A549 (cell line): ENCODE data around the gene PTGR1. TPM values are rescaled to one million over a fixed set of nuclear protein-coding genes. Genes with fewer than 3 reads are reported as not detected.

Experiments used
- ATAC-seq, 2 experiments: fragments of 200-7000 bp in 1 of 2; fragments of >200 bp in 1 of 2; cut with Nextera tagmentation in 1 of 2; cut with Tn5 transposase in 1 of 2; 3 replicates each; pipeline versions ENCODE4 v1.8.0 to v1.9.1; 2018 to 2020; ENCODE audit warnings: mild to moderate bottlenecking in 1 of 2, moderate library complexity in 1 of 2
- CTCF ChIA-PET: fragments of 300-600 bp; sonication (Branson Sonifier 250); formaldehyde crosslinking; extraction: SDS; loops from one replicate; lab custom pipeline; 2021; ENCODE audit warnings: antibody characterized with exemption, inconsistent platforms; lab: Yijun Ruan, JAX
- POLR2A ChIA-PET: fragments of 350-600 bp; formaldehyde crosslinking; extraction: SDS; loops from one replicate; lab custom pipeline; 2021; ENCODE audit warnings: antibody characterized with exemption, inconsistent platforms; lab: Yijun Ruan, JAX
- DNase-seq, 2 experiments: peaks; one replicate each; pipeline versions ENCODE4 v3.0.0 to v3.0.0-alpha.2; 2011 to 2016; ENCODE audit warnings: low read depth in 1 of 2, low spot score in 1 of 2
- FAIRE-seq: peaks from 2 replicates; lab custom pipeline; 2011; peaks lifted over from hg19 to GRCh38; lab: Jason Lieb, UNC
- H3K27ac ChIP-seq, 2 experiments: fragments of >200 bp; sonication (Bioruptor Twin); formaldehyde crosslinking; 3 replicates each; pipeline ENCODE4 v1.5.1; 2016 to 2017
- H3K4me1 ChIP-seq: fragments of >200 bp; sonication (Bioruptor Twin); formaldehyde crosslinking; 3 replicates; pipeline ENCODE4 v1.6.1; 2016
- H3K4me2 ChIP-seq: fragments of >200 bp; sonication (Bioruptor Twin); formaldehyde crosslinking; 3 replicates; pipeline ENCODE4 v1.6.1; 2016
- H3K4me3 ChIP-seq: fragments of >200 bp; sonication (Bioruptor Twin); formaldehyde crosslinking; 3 replicates; pipeline ENCODE4 v1.5.1; 2016
- H3K9me3 ChIP-seq: fragments of >200 bp; sonication (Bioruptor Twin); formaldehyde crosslinking; 3 replicates; pipeline ENCODE4 v1.6.1; 2016
- CHD2 ChIP-seq: fragments of 150-350 bp; IDR thresholded peaks from 2 replicates; pipeline ENCODE4 v1.6.1; 2014; ENCODE audit warnings: low read length; ENCODE audit not compliant: partially characterized antibody
- EP300 ChIP-seq, 2 experiments: fragments of >200 bp; sonication (Bioruptor Twin); formaldehyde crosslinking; IDR thresholded peaks; 2 replicates in 1 of 2; 3 replicates in 1 of 2; pipeline ENCODE4 v1.6.1; 2016 to 2017
- ESRRA ChIP-seq: fragments of 150-350 bp; IDR thresholded peaks from 2 replicates; pipeline ENCODE4 v1.6.1; 2014; ENCODE audit warnings: mild to moderate bottlenecking, low read length, borderline replicate concordance
- FOSB ChIP-seq: fragments of 250-450 bp; sonication (Bioruptor Pico); IDR thresholded peaks from 2 replicates; pipeline ENCODE4 v1.5.0; 2020; ENCODE audit warnings: mild to moderate bottlenecking, moderate library complexity
- FOSL2 ChIP-seq, 2 experiments: fragments of 450-650 bp in 1 of 2; fragments of >200 bp in 1 of 2; sonication (Bioruptor Twin) in 1 of 2; formaldehyde crosslinking; IDR thresholded peaks; 2 replicates each; pipeline versions ENCODE4 v1.5.0 to v1.6.1; 2016 to 2020; ENCODE audit warnings: mild to moderate bottlenecking in 1 of 2, moderate library complexity in 1 of 2
- HEYL ChIP-seq: fragments of 250-450 bp; sonication (Bioruptor Pico); IDR thresholded peaks from 2 replicates; pipeline ENCODE4 v1.8.0; 2021; ENCODE audit warnings: mild to moderate bottlenecking, moderate library complexity
- HMGXB4 ChIP-seq: fragments of 250-450 bp; sonication (Bioruptor Pico); IDR thresholded peaks from 2 replicates; pipeline ENCODE4 v1.5.0; 2021; ENCODE audit warnings: mild to moderate bottlenecking, moderate library complexity, borderline replicate concordance
- HOXA7 ChIP-seq: fragments of 250-450 bp; sonication (Bioruptor Pico); IDR thresholded peaks from 2 replicates; pipeline ENCODE4 v1.5.0; 2020; ENCODE audit warnings: mild to moderate bottlenecking, moderate library complexity
- JUN ChIP-seq, 2 experiments: fragments of >200 bp; sonication (Bioruptor Twin); formaldehyde crosslinking; IDR thresholded peaks; 2 replicates in 1 of 2; 3 replicates in 1 of 2; pipeline ENCODE4 v1.6.1; 2016 to 2017
- MAX ChIP-seq: IDR thresholded peaks from 2 replicates; pipeline ENCODE4 v1.6.1; 2012
- NFE2L2 ChIP-seq: fragments of 150-350 bp; conservative IDR thresholded peaks from 2 replicates; pipeline ENCODE4 v1.6.1; 2014; ENCODE audit warnings: low read length
- NR3C1 ChIP-seq: fragments of >200 bp; sonication (Bioruptor Twin); formaldehyde crosslinking; IDR thresholded peaks from 3 replicates; pipeline ENCODE4 v1.6.1; 2017
- PBX3 ChIP-seq: IDR thresholded peaks from 2 replicates; pipeline ENCODE4 v1.6.1; 2012
- PHF8 ChIP-seq: fragments of 200-600 bp; sonication (generic); IDR thresholded peaks from 2 replicates; pipeline ENCODE4 v1.6.1; 2016; ENCODE audit warnings: low read depth, mild to moderate bottlenecking, antibody characterized with exemption, moderate library complexity, borderline replicate concordance
- POLR2A ChIP-seq: IDR thresholded peaks from 2 replicates; pipeline ENCODE4 v1.6.1; 2012; ENCODE audit warnings: mild to moderate bottlenecking, low read length
- RAD21 ChIP-seq, 2 experiments: fragments of >200 bp in 1 of 2; sonication (Bioruptor Twin) in 1 of 2; formaldehyde crosslinking in 1 of 2; IDR thresholded peaks in 1 of 2; conservative IDR thresholded peaks in 1 of 2; 2 replicates in 1 of 2; 3 replicates in 1 of 2; pipeline ENCODE4 v1.6.1; 2012 to 2018; ENCODE audit warnings: inconsistent platforms in 1 of 2
- REST ChIP-seq: fragments of 200-600 bp; sonication (generic); IDR thresholded peaks from 2 replicates; pipeline ENCODE4 v1.6.1; 2016; ENCODE audit warnings: antibody characterized with exemption, mild to moderate bottlenecking, moderate library complexity
- TP53 ChIP-seq: fragments of 250-450 bp; sonication (Bioruptor Pico); IDR thresholded peaks from 2 replicates; pipeline ENCODE4 v1.5.0; 2021; ENCODE audit warnings: mild to moderate bottlenecking, moderate library complexity
- ZSCAN20 ChIP-seq: fragments of 250-450 bp; sonication (Bioruptor Pico); IDR thresholded peaks from 2 replicates; pipeline ENCODE4 v1.8.0; 2022; ENCODE audit warnings: mild to moderate bottlenecking, moderate library complexity
- WGBS: methylation state at CpG from one replicate; pipeline ENCODE4 v1.1.6; 2017; ENCODE audit errors: missing lambda C conversion rate; 5-methylcytosine and 5-hydroxymethylcytosine counted together
- polyA plus RNA-seq, 4 experiments: library from polyadenylated mRNA; depleted of rRNA in 3 of 4; stranded (reverse); fragments of >200 nt; fragmentation: RNase III in 1 of 4; extraction: RNeasy Plus Mini Kit Qiagen cat#74134 plus additional on column Dnase treatment in 1 of 4; gene quantifications; 2 replicates in 3 of 4; 3 replicates in 1 of 4; pipeline ENCODE4 v1.2.3, GENCODE V29; 2011 to 2017

The PTGR1 gene
- polyA plus RNA-seq, 2 of the 4 experiments (the other 2 are of a cell fraction): 552 to 672 TPM

- DNase-seq (peak; percentile 73 to 89), FAIRE-seq (peak; percentile 86), ATAC-seq (peak; percentile 90 to 96)
- Histone ChIP-seq H3K4me3 (peak within 1 kb of the TSS; percentile 64), H3K27ac (peak within 1 kb of the TSS; percentile 76 to 77), H3K9me3 (peaks cover 10% of the 10 kb centered on the region; the same call in 2 of the 3 replicates), H3K4me2 (peak within 1 kb of the TSS; percentile 97), H3K4me1 (peaks cover 7% of the 10 kb centered on the region; the same call in 2 of the 3 replicates)
- WGBS: 4% methylated on average over 57 of the region's 66 CpGs
- CTCF ChIA-PET: interaction anchor here (1.2 kb wide), 1 partner anchor 8 kb away, joined by 11 read pairs; no protein-coding TSS in a partner anchor
- POLR2A ChIA-PET: interaction anchor here (0.9 to 1.4 kb wide), 3 partner anchors 42 to 106 kb away, joined by 3 to 5 read pairs (median 4); partner anchors contain the start of genes DNAJC25 and ECPAS
- TF ChIP-seq MAX (peak; percentile 84), FOSL2 (IDR thresholded peaks at IDR 0.05) (no peak), FOSL2 (CRISPR knock-in tag; IDR thresholded peaks at IDR 0.05) (peak; percentile 59), ESRRA (no peak), JUN (IDR thresholded peaks at IDR 0.05) (peak; percentile 25 to 38; a peak in 1 of 5 replicates), POLR2A (peak; percentile 60)
Observed at GRCh38 chr9:111525056-111525977, 74.1 kb downstream of the PTGR1 start, which contains the start of gene ZNF483. Gene ZNF483 (plus strand): TSS chr9:111525179. CDS start chr9:111527396, 2,217 bp downstream.

- no peak; a peak in 1 of 6 replicates for ATAC-seq
- Histone ChIP-seq H3K4me1 (peaks cover 7% of the 10 kb centered on the region; the same call in 2 of the 3 replicates), H3K4me3 (peak overlapping the region; percentile 64), H3K27ac (peak overlapping the region; percentile 76 to 77; a peak in 4 of 6 replicates), H3K4me2 (peak overlapping the region; percentile 97), H3K9me3 (peaks cover 6% of the 10 kb centered on the region; the same call in 1 of the 3 replicates)
- DNase-seq: no peak
- 20% methylated on average over 7 of the region's 7 CpGs for WGBS
- CTCF ChIA-PET: interaction anchor here (1.2 kb wide), 1 partner anchor 9 kb away, joined by 11 read pairs; no protein-coding TSS in a partner anchor
- no peak for TF ChIP-seq NR3C1
- no peak for TF ChIP-seq PBX3
- no peak for TF ChIP-seq FOSB (CRISPR knock-in tag)
- no peak for TF ChIP-seq PHF8
- TF ChIP-seq EP300 (IDR thresholded peaks at IDR 0.05): no peak
- TF ChIP-seq ZSCAN20 (CRISPR knock-in tag): no peak
- no peak for TF ChIP-seq RAD21 (conservative IDR thresholded peaks at IDR 0.05 in 1 of 2, IDR thresholded peaks at IDR 0.05 in 1 of 2)
- TF ChIP-seq HEYL (CRISPR knock-in tag): no peak
- POLR2A ChIA-PET: interaction anchor here (0.9 to 1.4 kb wide), 3 partner anchors 41 to 107 kb away, joined by 3 to 5 read pairs (median 4); partner anchors contain the start of genes DNAJC25 and ECPAS
- FAIRE-seq: no peak
Observed at GRCh38 chr9:111524731-111525055, 74.8 kb downstream of the PTGR1 start.

GRCh38 chr9:111516061-111516465 lies 83.4 kb downstream of the PTGR1 start:
- Histone ChIP-seq H3K4me2 (no peak overlapping the region), H3K27ac (no peak overlapping the region), H3K4me3 (no peak overlapping the region), H3K4me1 (no peaks in the 10 kb centered on the region), H3K9me3 (no peaks in the 10 kb centered on the region)
- FAIRE-seq: no peak
- DNase-seq: peak in 1 of 2 experiments; percentile 28
- TF ChIP-seq REST: no peak
- no peak for TF ChIP-seq CHD2
- TF ChIP-seq NFE2L2: no peak
- no peak for TF ChIP-seq HMGXB4 (CRISPR knock-in tag)
- TF ChIP-seq HOXA7 (CRISPR knock-in tag): no peak
- no peak for TF ChIP-seq POLR2A
- no peak for TF ChIP-seq TP53 (CRISPR knock-in tag)
- TF ChIP-seq RAD21 (conservative IDR thresholded peaks at IDR 0.05 in 1 of 2, IDR thresholded peaks at IDR 0.05 in 1 of 2): no peak
- no peak for TF ChIP-seq NR3C1
- no peak for TF ChIP-seq EP300 (IDR thresholded peaks at IDR 0.05)
- POLR2A ChIA-PET: no interaction called here
- ATAC-seq: peak in 1 of 2 experiments; percentile 64; a peak in 3 of 6 replicates
- 45% methylated on average over 2 of the region's 2 CpGs for WGBS
- CTCF ChIA-PET: no interaction called here
